DND-41 (cell line): Measurements from ENCODE around the gene AHNAK.

ENCODE experiments used
- CTCF ChIP-seq: IDR thresholded peaks from 2 replicates; pipeline ENCODE4 v1.5.1; 2012; ENCODE audit warnings: borderline replicate concordance, low read length, moderate library complexity, mild to moderate bottlenecking; ENCODE audit not compliant: poor library complexity, severe bottlenecking; ENCODE audit errors: extremely low read depth
- EZH2 ChIP-seq: IDR thresholded peaks from 3 replicates; pipeline ENCODE4 v1.6.1; 2012; ENCODE audit warnings: borderline replicate concordance, low read depth, mild to moderate bottlenecking, moderate library complexity, low read length, inconsistent platforms; ENCODE audit not compliant: severe bottlenecking

- TF ChIP-seq CTCF (no peak), EZH2 (no peak)
Measured at GRCh38 chr11:62466444-62466843, 80.2 kb downstream of the AHNAK start.
